ENCODE results near the gene ADCY10. TPM values are rescaled to one million over a fixed set of nuclear protein-coding genes. Genes with fewer than 3 reads are reported as not detected.

The ADCY10 gene
- total and polyA plus RNA-seq, 2 of the 8 experiments (the other 6 are each of a cell fraction or from before 2014, with no cell fraction given) = 0.02 TPM; not detected in 1

DNA sequence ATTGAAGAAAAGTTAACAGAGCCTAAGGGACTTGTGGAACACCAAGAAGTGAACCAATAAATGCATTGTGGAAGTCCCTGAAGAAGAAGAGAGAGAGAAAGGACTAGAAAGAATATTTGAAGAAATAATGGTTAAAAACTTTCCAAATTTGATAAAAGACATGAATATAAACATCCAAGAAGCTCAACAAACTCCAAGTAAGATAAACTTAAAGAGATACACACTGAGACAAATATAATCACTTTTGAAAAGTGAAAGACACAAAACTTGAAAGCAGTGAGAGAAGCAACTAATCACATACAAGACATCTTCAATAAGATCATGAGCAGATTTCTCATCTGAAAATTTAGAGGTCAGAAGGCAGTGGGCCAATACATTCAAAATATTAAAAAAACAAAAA, 101.0 kb downstream of the ADCY10 start:
- Histone ChIP-seq H2BK20ac (ENCODE audit: low read length) (no peak overlapping the region), H2AFZ (ENCODE audit: low read length) (no peak overlapping the region), H2BK5ac (ENCODE audit: low read depth, low read length) (no peak overlapping the region), H3K4me1 (replicated peaks in 1 of 4; ENCODE audit: control insufficient read depth in 3 of 4, insufficient read depth in 4 of 4, low read length in 3 of 4) (no peaks in the 10 kb centered on the region), H4K91ac (replicated peaks; ENCODE audit: insufficient read length, low read length) (no peak overlapping the region), H3K56ac (replicated peaks; ENCODE audit: insufficient read length, low read depth, low read length) (no peak overlapping the region), H3K9ac (replicated peaks in 1 of 4; ENCODE audit: extremely low read depth in 1 of 4, low read depth in 3 of 4, low read length in 3 of 4) (no peak overlapping the region), H3K79me2 (ENCODE audit: control insufficient read depth in 1 of 2, insufficient read depth in 2 of 2, low read length in 2 of 2) (no peaks in the 10 kb centered on the region), H4K5ac (ENCODE audit: insufficient read length, low read depth, low read length) (no peak overlapping the region), H3K23ac (ENCODE audit: insufficient read length) (no peak overlapping the region), H3K79me1 (ENCODE audit: low read depth, low read length) (no peaks in the 10 kb centered on the region), H3K9me3 (ENCODE audit: insufficient read depth in 2 of 2, low read depth in 1 of 2, low read length in 1 of 2) (0 out of 4 replicates have a peak, but pooled peaks cover 0 to 2% of the 10 kb centered on the region in 2 experiments), H3K4me2 (ENCODE audit: insufficient read depth in 1 of 2, low read depth in 2 of 2, low read length in 2 of 2) (no peak overlapping the region), H3K27ac (ENCODE audit: low read depth, low read length) (no peak overlapping the region), H4K20me1 (replicated peaks in 1 of 2; ENCODE audit: control insufficient read depth in 1 of 2, insufficient read depth in 2 of 2, low read length in 2 of 2) (no peaks in the 10 kb centered on the region), H3K18ac (ENCODE audit: extremely low read depth, low read length) (no peak overlapping the region), H2BK120ac (replicated peaks; ENCODE audit: low read depth, low read length) (no peak overlapping the region), H3K14ac (ENCODE audit: insufficient read length) (no peak overlapping the region), H4K8ac (ENCODE audit: extremely low read depth, insufficient read depth, low read length) (no peak overlapping the region), H2AK5ac (ENCODE audit: low read depth, low read length) (no peak overlapping the region), H3K36me3 (ENCODE audit: control insufficient read depth in 2 of 4, insufficient read depth in 4 of 4, low read length in 3 of 4) (no peaks in the 10 kb centered on the region; a peak in 1 of 8 replicates), H2BK12ac (ENCODE audit: low read depth, low read length) (no peak overlapping the region), H2BK15ac (ENCODE audit: low read length) (no peak overlapping the region), H3K4me3 (ENCODE audit: extremely low read depth in 1 of 4, insufficient read depth in 2 of 4, low read depth in 3 of 4, low read length in 4 of 4) (no peak overlapping the region), H3K27me3 (replicated peaks in 1 of 4; ENCODE audit: control insufficient read depth in 3 of 4, extremely low read depth in 1 of 4, insufficient read depth in 3 of 4, low read length in 3 of 4) (no peaks in the 10 kb centered on the region; a peak in 1 of 7 replicates), H3K4ac (replicated peaks; ENCODE audit: insufficient read length, low read depth, low read length) (no peak overlapping the region), H3K23me2 (ENCODE audit: low read depth, low read length) (no peaks in the 10 kb centered on the region)
- TF ChIP-seq NANOG (IDR thresholded peaks at IDR 0.05; ENCODE audit: insufficient read depth, low read depth, low read length, poor library complexity, severe bottlenecking) (no peak), GABPA (IDR thresholded peaks at IDR 0.05; ENCODE audit: borderline replicate concordance, insufficient read depth, low read length) (no peak), KDM1A (IDR thresholded peaks at IDR 0.05; ENCODE audit: borderline replicate concordance, low read length) (no peak), TEAD4 (IDR thresholded peaks at IDR 0.05; ENCODE audit: low read depth, low read length) (no peak), CBX8 (IDR thresholded peaks at IDR 0.05; ENCODE audit: borderline replicate concordance, low read depth, low read length) (no peak), YY1 (IDR thresholded peaks at IDR 0.05; ENCODE audit: low read depth, low read length) (no peak), SIRT6 (IDR thresholded peaks at IDR 0.05; ENCODE audit: low read length) (no peak), SIN3A (conservative IDR thresholded peaks at IDR 0.05 in 1 of 2, IDR thresholded peaks at IDR 0.05 in 1 of 2; ENCODE audit: low read depth in 1 of 2, low read length in 2 of 2) (no peak)
- DNase-seq (ENCODE audit: low read depth in 1 of 2, low spot score in 2 of 2) (no peak), FAIRE-seq (peak; percentile 7)
- ChIA-PET POLR2A (ENCODE audit: partially characterized antibody) (no interaction called here), CTCF (ENCODE audit: partially characterized antibody) (interaction anchor here (1.3 kb wide), 1 partner anchor 270 kb away, joined by 3 read pairs; no protein-coding TSS in a partner anchor)
